Fibroblast of the aortic adventitia (primary cell): ENCODE results near the gene CNTN2. TPM values are rescaled to one million over a fixed set of nuclear protein-coding genes. Genes with fewer than 3 reads are reported as not detected.

Experiments
- DNase-seq: peaks from one replicate; pipeline ENCODE4 v3.0.0-alpha.2; 2010; ENCODE audit warnings: low read depth
- H3K4me3 ChIP-seq: 2 replicates; pipeline ENCODE4 v1.5.1; 2011; ENCODE audit warnings: low read depth, mild to moderate bottlenecking, control low read depth, low read length, moderate library complexity
- CTCF ChIP-seq: IDR thresholded peaks from 2 replicates; pipeline ENCODE4 v1.5.1; 2011; ENCODE audit warnings: mild to moderate bottlenecking, low read length, control low read depth, inconsistent platforms; ENCODE audit not compliant: insufficient read depth
- total RNA-seq: library from RNA; depleted of rRNA; stranded (reverse); fragments of >200 nt; gene quantifications from 2 replicates; pipeline ENCODE4 v1.2.3, GENCODE V29; 2012; ENCODE audit warnings: low replicate concordance

The CNTN2 gene
- total RNA-seq, 1 donor: not detected

GRCh38 chr1:205014783-205015182 lies 28.2 kb upstream of the CNTN2 start:
- no peak overlapping the region for H3K4me3 ChIP-seq
- no peak for TF ChIP-seq CTCF
- no peak for DNase-seq

- TF ChIP-seq CTCF: no peak
- no peak for DNase-seq
- H3K4me3 ChIP-seq: no peak overlapping the region
Measured at GRCh38 chr1:205015241-205015640, 27.8 kb upstream of the CNTN2 start.

GRCh38 chr1:205016075-205016474 lies 26.9 kb upstream of the CNTN2 start:
- no peak overlapping the region for H3K4me3 ChIP-seq
- DNase-seq: no peak
- TF ChIP-seq CTCF: no peak

GRCh38 chr1:205016584-205016983 lies 26.4 kb upstream of the CNTN2 start:
- no peak for TF ChIP-seq CTCF
- no peak overlapping the region for H3K4me3 ChIP-seq
- DNase-seq: no peak

- no peak for DNase-seq
- H3K4me3 ChIP-seq: no peak overlapping the region
- TF ChIP-seq CTCF: no peak
Measured at GRCh38 chr1:205017001-205017400, 26.0 kb upstream of the CNTN2 start.

GRCh38 chr1:205017766-205018165 lies 25.2 kb upstream of the CNTN2 start:
- DNase-seq: no peak
- no peak overlapping the region for H3K4me3 ChIP-seq
- TF ChIP-seq CTCF: no peak

GRCh38 chr1:205018381-205018780 lies 24.6 kb upstream of the CNTN2 start:
- DNase-seq: no peak
- TF ChIP-seq CTCF: no peak
- H3K4me3 ChIP-seq: no peak overlapping the region
